Measurements from ENCODE around the gene EFHD2. TPM values are rescaled to one million over a fixed set of nuclear protein-coding genes. Genes with fewer than 3 reads are reported as not detected.

EFHD2 gene
- total RNA-seq, 1 donor = 55.2 TPM

GRCh38 chr1:15428815-15429435 is 19.2 kb downstream of the EFHD2 start:
- no peak for DNase-seq (ENCODE audit: low read depth in 2 of 3, low spot score in 2 of 3)

GRCh38 chr1:15429701-15430149 is 20.0 kb downstream of the EFHD2 start:
- DNase-seq (ENCODE audit: low read depth in 2 of 3, low spot score in 2 of 3) = no peak

GRCh38 chr1:15430787-15431570 is 21.3 kb downstream of the EFHD2 start:
- peak in 2 of 3 donors; percentile 63 to 64 for DNase-seq (ENCODE audit: low read depth in 2 of 3, low spot score in 2 of 3)

- no peak for DNase-seq (ENCODE audit: low read depth in 2 of 3, low spot score in 2 of 3)
Observed at GRCh38 chr1:15431571-15431948, 21.9 kb downstream of the EFHD2 start.

GRCh38 chr1:15432324-15432723 is 22.6 kb downstream of the EFHD2 start:
- DNase-seq (ENCODE audit: low read depth in 2 of 3, low spot score in 2 of 3) = no peak

- no peak for DNase-seq (ENCODE audit: low read depth in 2 of 3, low spot score in 2 of 3)
Observed at GRCh38 chr1:15433471-15433870, 23.8 kb downstream of the EFHD2 start.

- DNase-seq (ENCODE audit: low read depth in 2 of 3, low spot score in 2 of 3) = peak in 1 of 3 donors; percentile 29
Observed at GRCh38 chr1:15434739-15435138, 25.1 kb downstream of the EFHD2 start.

- no peak for DNase-seq (ENCODE audit: low read depth in 2 of 3, low spot score in 2 of 3)
Observed at GRCh38 chr1:15435239-15436077, 25.8 kb downstream of the EFHD2 start.

- no peak for DNase-seq (ENCODE audit: low read depth in 2 of 3, low spot score in 2 of 3)
Observed at GRCh38 chr1:15436881-15437442, 27.3 kb downstream of the EFHD2 start.

- DNase-seq (ENCODE audit: low read depth in 2 of 3, low spot score in 2 of 3) = no peak
Observed at GRCh38 chr1:15439325-15439724, 29.6 kb downstream of the EFHD2 start.

GRCh38 chr1:15440357-15440756 is 30.7 kb downstream of the EFHD2 start:
- DNase-seq (ENCODE audit: low read depth in 2 of 3, low spot score in 2 of 3) = no peak

GRCh38 chr1:15441247-15441646 is 31.6 kb downstream of the EFHD2 start:
- DNase-seq (ENCODE audit: low read depth in 2 of 3, low spot score in 2 of 3) = no peak

- DNase-seq (ENCODE audit: low read depth in 2 of 3, low spot score in 2 of 3) = no peak
Observed at GRCh38 chr1:15442119-15442518, 32.4 kb downstream of the EFHD2 start.

- no peak for DNase-seq (ENCODE audit: low read depth in 2 of 3, low spot score in 2 of 3)
Observed at GRCh38 chr1:15442759-15443158, 33.1 kb downstream of the EFHD2 start.

- no peak for DNase-seq (ENCODE audit: low read depth in 2 of 3, low spot score in 2 of 3)
Observed at GRCh38 chr1:15443281-15443680, 33.6 kb downstream of the EFHD2 start.

GRCh38 chr1:15444468-15445389 is 35.0 kb downstream of the EFHD2 start:
- DNase-seq (ENCODE audit: low read depth in 2 of 3, low spot score in 2 of 3) = no peak

GRCh38 chr1:15445390-15446122 is 35.9 kb downstream of the EFHD2 start:
- DNase-seq (ENCODE audit: low read depth in 2 of 3, low spot score in 2 of 3) = peak in 2 of 3 donors; percentile 18 to 48

- no peak for DNase-seq (ENCODE audit: low read depth in 2 of 3, low spot score in 2 of 3)
Observed at GRCh38 chr1:15446212-15446611, 36.5 kb downstream of the EFHD2 start.

GRCh38 chr1:15448877-15449462 is 39.3 kb downstream of the EFHD2 start:
- DNase-seq (ENCODE audit: low read depth in 2 of 3, low spot score in 2 of 3) = no peak

All from hematopoietic multipotent progenitor cell (in vitro differentiated cells).